HS-5 (cell line): ENCODE measurements around the gene ACTR3C.
"Not testable (repeated sequence)": the region's sequence is repeated elsewhere in the genome, so short reads cannot be mapped to it uniquely, and the experiment has no call there.

Experiments used
- DNase-seq: peaks from one replicate; pipeline ENCODE4 v3.0.0-alpha.2; 2012; ENCODE audit warnings: low read depth

The ACTR3C gene

DNA sequence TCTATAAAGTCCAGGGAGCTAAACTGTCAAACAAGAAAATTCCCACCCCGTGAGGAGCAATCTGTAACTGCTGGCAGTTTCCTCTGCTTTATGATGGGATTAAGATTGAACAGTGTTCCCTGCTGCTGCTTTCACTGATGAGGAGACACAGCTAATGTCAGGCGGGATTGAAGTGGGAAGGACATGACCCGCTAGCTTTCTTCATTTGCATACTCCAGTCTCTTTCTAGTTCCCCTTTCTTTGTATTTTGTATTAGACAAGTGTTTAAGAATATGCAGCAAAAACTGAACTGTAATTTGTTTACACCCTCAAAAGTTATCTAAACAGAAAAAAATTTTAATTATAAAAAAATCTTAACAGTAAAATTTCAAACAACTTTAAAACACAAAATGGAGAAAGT is 40.2 kb downstream of the ACTR3C start:
- not testable (repeated sequence) for DNase-seq

- DNase-seq = not testable (repeated sequence)
These were observed 41.5 kb downstream of the ACTR3C start for GRCh38 chr7:150281681-150282403.

DNA sequence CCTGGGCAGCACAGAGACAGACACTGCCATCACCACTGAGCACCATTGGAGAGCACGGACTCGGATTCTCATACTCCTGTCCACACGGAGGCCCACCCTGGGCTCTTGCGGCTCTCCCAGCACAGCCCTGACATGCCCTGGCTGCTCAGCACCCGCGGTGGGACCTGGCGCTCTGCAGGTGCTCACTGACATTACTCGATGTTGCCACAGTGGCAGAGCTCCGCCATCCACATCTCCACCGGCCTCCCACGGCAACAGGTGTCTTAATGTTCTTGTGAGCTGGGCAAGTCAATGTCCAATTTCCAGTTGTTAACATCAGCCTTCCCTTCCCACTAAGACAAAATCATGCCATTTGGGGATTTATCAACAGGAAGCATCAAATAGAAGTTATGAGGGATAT is 45.0 kb downstream of the ACTR3C start:
- DNase-seq = not testable (repeated sequence)

DNA sequence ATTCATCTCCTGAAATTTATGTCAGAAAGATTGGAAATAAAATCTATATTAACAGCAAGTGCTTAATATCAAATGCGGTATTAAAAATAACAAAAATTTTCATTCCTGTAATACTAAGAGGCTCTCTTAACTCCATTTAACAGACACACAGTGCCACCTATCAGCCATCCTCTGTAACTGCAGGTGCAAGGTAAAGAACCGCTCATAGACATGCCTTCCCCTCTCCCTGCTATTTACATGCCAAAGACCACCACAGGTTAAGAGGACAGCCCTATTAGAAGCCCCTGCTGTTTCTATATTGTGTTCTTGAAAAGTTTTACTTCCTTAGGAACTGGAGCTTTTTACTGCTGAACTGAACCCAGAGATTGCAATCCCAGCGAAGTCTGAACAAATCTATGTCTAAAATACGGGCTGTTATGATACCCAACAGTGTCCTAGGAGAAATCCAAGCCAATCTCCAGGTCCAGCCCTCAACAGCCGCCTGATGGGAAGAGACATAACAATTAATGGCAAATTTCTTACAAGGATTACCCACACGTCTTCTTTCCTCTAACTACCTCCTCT is 47.1 kb downstream of the ACTR3C start:
- DNase-seq = not testable (repeated sequence)

- not testable (repeated sequence) for DNase-seq
These were observed 51.4 kb downstream of the ACTR3C start for GRCh38 chr7:150271898-150272297.

DNA sequence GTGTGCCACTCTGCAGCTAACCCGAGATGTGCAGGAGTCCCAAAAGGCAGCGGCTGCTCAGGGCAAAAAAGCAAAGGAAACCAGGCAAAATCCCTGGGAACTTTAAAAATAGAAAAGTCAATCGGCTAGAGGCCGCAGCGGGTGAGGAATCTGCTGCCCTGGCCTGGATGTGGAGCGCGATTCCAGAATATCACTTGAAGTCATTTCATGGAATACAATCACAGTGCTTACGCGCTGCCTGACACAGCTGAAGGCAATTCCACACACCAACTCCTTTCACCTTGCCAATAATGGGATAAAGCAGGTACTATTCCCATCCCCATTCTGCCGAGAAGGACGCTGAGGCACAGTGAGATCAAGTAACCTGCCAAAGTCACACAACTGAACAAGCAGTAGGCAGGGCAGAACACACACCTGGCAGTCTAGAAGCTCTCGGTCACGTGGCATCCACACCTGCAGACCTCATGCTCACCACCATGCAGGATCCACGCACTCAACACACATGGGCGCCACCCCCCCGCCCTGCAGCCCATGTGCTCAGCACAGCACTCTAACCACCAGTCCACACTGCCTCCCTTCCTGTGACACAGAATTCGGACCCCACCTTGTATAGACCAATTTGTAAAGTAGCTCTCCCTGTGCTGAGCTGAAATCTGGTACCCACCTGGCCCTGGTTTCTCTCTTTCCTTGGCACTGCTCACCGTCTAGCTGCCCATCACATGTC is 53.1 kb downstream of the ACTR3C start:
- not testable (repeated sequence) for DNase-seq

DNA sequence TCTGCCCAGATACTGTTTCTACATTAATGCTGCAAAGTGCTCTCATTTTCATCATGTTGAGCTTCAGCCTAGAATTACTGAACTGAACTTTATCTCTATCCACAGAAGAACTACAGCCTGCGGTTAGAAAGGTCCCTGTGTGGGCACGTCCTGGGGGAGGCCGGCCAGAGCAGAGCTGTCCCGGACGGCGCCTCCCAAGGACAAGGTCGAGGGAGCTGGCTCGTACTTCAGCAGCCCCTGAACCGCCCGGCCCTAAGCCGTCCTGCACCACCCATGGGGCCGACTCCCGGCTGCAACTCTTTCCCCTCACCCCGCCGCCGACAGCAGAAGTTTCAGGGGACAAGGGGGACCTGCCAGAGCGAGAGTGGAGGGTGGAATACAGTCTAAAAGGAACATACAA is 54.5 kb downstream of the ACTR3C start:
- not testable (repeated sequence) for DNase-seq

GRCh38 chr7:150268287-150268686 is 55.1 kb downstream of the ACTR3C start:
- DNase-seq = not testable (repeated sequence)

- not testable (repeated sequence) for DNase-seq
These were observed 56.2 kb downstream of the ACTR3C start for GRCh38 chr7:150266953-150267665.

GRCh38 chr7:150262656-150263055 is 60.7 kb downstream of the ACTR3C start:
- not testable (repeated sequence) for DNase-seq

- not testable (repeated sequence) for DNase-seq
These were observed 75.6 kb downstream of the ACTR3C start for GRCh38 chr7:150247745-150248144.

- not testable (repeated sequence) for DNase-seq
These were observed 78.1 kb downstream of the ACTR3C start for GRCh38 chr7:150245208-150245607.

DNA sequence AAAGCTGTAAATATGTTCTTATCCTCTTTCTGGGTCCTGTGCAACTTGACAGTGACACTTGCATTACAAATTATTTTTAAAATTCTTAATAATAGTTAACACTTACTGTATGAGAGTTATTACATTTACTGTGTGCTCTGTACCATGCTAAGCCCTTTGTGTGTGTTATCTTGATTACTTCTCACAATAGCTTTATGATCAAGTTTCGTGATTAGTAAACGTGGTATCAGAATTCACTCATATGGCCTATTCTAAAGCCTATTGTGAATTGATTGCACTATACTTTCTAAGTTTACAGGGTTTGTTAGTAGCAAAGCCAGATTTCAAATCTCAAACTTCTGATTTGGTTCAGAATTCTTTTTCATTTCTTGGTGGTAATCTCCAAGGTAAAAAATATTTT is 80.4 kb downstream of the ACTR3C start:
- not testable (repeated sequence) for DNase-seq

GRCh38 chr7:150225444-150225843 is 97.9 kb downstream of the ACTR3C start:
- DNase-seq = not testable (repeated sequence)

DNA sequence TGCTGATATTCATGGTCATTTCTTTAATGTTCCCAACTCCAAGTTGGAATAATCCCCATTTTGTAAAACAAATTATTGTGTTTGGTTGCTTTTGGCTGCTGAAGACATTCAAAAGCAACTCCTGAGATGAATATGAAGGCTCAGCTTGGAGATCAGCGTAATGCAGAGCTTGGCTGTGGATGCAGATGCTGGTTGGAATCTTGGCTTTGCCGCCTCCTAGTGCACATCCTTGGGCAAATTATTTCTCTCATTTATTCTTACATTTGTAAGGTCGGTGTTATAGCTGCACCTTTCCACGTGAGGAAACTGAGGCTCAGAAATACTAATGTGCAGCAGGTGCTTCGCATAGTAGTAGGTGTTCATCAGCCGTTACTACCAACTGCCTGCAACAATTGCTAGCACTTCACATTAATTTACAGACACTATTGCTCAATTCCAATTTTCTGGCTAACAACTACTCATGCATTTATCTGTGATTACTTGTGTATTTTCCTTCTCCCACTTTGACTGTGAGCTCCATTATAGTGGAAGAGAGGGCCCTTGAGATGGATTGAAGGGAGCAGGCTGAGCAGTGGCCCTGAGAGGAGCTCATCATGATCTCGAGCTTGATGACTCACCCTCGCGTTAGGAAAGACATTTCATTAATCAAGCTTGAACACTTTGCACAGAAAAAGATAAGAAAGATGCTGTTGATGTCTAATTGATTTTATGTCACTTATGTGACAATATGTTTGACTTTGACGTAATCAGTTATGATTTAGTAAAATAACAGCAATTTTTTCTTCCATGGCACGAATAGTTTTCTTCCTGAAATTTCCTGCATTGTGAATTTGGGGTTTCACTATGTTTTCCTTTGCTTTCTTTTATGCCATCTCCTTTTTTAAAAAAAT is 101.0 kb downstream of the ACTR3C start:
- DNase-seq = not testable (repeated sequence)

DNA sequence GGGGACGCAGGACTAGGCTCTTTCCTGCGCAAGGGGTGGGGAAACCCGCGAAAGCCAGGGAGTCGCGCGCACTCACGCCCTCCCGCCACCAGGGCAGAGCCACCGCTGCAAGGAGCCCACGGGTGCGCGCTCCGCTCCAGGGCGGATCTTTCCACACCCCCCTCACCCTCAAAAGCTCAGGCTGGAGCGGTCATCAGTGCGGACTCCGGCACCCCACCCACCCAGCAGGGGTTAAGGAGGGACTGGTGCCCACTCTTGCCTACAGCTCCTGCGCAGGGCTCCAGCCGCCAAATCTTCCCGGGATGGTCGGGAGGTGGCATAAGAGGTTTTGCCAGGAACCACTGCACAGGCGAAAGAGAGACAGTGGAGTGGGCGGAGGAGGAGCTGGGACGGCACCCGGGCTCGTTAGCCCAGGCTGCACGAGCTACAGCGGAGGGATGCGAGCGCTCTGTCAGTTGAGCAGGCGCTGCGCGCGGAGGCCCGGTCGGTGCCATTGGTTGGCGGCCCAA is 102.6 kb downstream of the ACTR3C start:
- not testable (repeated sequence) for DNase-seq

DNA sequence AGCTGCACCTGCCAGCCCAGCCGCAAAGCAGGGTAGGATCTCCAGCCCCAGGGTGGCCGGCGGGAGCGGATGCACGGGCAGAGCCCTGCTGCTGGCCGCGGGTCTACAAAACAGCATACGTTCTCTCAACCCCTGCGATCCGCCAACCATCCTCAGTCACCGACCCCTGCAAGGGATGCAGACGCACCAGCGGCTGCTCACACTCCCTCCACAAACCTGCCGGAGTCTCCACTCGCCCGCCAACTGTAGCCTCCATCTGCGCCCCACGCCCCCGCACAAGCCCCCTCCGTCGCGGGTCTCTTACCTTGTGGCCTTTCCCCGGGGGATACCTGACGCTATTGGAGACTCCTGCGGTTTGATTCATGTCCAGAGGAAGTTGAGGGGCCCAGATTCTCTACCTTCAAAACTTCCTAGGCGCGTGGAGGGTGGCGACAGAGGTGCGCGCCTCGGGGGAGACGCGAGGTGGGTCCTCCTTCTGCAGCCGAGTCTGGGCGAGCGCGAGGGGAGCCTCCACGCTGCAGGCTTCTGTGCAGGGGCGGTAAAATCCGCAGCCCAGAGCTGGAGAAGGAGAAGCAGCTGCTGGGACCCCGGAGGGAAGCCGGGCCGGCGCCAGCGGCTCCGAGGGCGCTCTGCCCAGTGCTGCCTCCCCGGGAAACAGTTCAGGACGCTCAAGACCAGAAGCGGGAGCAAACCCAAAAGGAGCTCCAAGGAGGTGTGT is 103.2 kb downstream of the ACTR3C start:
- not testable (repeated sequence) for DNase-seq

DNA sequence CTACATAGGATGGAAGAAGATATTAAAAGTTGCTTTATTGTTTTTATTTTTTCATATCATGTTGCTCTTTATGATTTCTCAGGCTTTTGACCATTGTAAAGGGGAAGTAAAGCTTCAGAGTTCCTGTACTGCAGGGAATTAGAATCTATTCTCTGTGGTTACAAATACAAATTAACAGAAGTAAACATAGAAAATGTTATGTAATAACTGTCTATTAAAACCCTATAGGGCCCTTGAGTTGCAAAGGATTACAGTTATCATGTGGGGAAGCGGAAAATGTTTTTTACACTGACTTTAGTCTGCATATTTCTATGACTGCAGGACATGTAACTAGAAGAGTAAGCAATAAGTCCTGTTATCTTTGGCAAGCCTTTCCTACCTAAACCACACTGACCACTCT is 116.5 kb downstream of the ACTR3C start:
- not testable (repeated sequence) for DNase-seq

DNA sequence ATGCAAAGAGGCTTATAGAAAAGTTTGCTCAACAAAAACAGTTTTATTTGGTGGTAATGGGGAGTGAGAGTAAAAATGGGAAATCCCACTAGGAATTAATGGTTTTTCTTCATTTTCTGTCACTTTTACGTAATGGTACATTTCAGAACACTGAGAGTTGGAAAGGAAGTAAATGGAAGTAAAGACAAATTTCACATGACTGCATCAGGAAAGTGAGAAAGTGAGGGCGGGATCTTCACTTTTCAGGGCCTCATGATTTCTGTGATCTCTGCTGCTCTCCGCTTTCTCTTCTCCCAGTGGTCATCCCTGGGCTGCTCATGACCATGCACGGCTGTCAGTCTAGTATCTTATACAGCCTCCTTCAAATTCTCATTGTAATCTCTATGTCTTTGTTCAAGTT is 117.5 kb downstream of the ACTR3C start:
- not testable (repeated sequence) for DNase-seq

- not testable (repeated sequence) for DNase-seq
These were observed 118.8 kb downstream of the ACTR3C start for GRCh38 chr7:150204577-150204976.
